GM18951 (cell line): ENCODE results near the gene USPL1.
"Not testable (repeated sequence)": the region's sequence is repeated elsewhere in the genome, so short reads cannot be mapped to it uniquely, and the experiment has no call there.

Experiments
- POLR2A ChIP-seq: IDR thresholded peaks from 4 replicates; pipeline ENCODE4 v1.6.1; 2011; ENCODE audit warnings: mild to moderate bottlenecking; ENCODE audit not compliant: insufficient read length, insufficient read depth; ENCODE audit errors: extremely low read depth
- in situ Hi-C: fragments of 300-500 bp; cut with MboI; formaldehyde crosslinking; loops from one replicate; pipeline ENCODE4 v1.12.0; 2022; ENCODE audit warnings: low sequenced_read_pairs, mixed read lengths, inconsistent platforms; ENCODE audit not compliant: unreplicated experiment

The USPL1 gene

DNA sequence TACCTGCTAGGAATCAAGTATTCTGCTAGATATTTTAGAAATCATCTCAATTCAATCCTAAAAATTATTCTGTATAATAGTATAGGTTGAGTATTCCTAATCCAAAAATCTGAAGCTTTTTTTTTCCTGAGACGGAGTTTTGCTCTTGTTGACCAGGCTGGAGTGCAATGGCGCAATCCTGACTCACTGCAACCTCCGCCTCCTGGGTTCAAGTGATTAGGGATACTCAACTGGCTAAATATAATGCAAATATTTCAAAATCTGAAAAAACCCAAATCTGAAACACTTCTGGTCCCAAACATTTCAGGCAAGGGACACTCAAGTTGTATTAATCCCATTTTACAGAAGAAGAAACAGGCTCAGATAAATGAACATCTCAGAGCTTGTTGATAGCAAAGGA is 17.2 kb upstream of the USPL1 start:
- TF ChIP-seq POLR2A: no peak
- in situ Hi-C loops: no loop called here

DNA sequence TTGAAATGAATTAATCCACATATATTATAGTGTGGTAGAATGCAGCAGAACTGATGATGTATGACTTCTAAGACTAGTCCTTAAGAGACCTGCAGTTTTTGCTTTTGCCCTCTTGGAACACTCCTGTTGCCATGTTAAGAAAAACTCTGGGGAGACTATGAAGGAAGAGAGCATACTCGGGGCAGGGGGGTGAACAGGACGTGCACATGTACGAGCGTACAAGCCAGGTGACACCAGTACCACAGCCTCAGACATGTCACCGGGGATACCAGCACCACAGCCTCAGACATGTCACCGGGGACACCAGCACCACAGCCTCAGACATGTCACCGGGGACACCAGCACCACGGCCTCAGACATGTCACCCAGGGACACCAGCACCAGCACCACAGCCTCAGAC is 15.9 kb upstream of the USPL1 start:
- in situ Hi-C loops: no loop called here

DNA sequence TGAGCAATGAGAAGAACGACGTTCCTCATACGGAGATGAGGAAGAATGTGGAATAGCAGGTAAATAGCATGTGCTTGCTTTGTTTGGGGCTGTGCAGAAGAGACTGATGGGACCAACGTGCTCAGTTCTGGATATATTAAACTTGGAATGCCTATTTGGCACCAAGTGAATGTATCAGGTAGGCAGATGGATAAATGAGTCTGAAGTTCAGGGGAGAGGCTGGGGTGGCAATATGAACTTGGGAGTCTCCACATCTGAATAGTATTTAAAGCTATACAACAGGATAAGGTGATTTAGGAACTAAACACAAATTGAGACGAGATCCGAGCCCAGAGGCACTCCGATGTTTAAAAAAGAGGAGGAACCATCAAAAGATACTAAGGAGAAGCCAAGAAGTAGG is 12.7 kb upstream of the USPL1 start:
- in situ Hi-C loops: no loop called here

More for the DNA sequence above, 15.9 kb upstream of the USPL1 start:
- TF ChIP-seq POLR2A: no peak

DNA sequence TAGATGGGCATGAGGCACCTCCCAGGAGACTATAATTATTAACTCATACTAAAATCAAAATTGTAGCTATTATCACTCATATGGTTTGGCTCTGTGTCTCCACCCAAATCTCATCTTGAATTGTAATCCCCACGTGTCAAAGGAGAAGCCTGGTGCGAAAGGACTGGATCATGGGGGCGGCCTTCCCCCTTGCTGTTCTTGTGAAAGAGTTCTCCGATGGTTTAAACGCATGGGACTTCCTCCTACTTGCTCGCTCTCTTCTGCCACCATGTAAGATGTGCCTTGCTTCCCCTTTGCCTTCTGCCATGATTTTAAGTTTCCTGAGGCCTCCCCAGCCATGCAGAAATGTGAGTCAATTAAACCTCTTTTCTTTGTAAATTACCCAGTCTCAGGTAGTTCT is 10.5 kb upstream of the USPL1 start:
- in situ Hi-C loops: not testable (repeated sequence)

More for the DNA sequence above, 12.7 kb upstream of the USPL1 start:
- no peak for TF ChIP-seq POLR2A

- no peak for TF ChIP-seq POLR2A
- in situ Hi-C loops: no loop called here
These were observed 9.8 kb upstream of the USPL1 start for GRCh38 chr13:30607908-30608307.

- in situ Hi-C loops: no loop called here
- no peak for TF ChIP-seq POLR2A
These were observed 9.4 kb upstream of the USPL1 start for GRCh38 chr13:30608364-30608763.

DNA sequence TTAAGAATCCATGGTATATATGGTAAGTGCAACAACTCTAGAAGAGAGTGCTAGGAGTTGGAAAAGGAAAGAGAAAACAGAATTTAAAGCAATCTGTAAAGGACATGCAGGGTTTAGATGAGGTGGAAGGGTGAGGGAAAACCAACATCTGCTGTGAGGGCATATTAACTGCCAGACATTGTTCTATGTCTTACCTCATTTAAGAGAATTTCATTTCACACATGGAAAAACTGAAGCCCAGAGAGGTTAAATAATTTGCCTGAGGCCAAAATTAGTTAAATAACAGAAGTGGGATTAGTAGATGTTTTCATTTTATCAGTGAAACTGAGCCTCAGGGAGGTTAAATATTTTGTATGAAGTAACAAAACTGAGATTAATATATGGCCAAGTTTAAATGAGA is 7.4 kb upstream of the USPL1 start:
- in situ Hi-C loops: no loop called here
- no peak for TF ChIP-seq POLR2A

- TF ChIP-seq POLR2A: no peak
- in situ Hi-C loops: no loop called here
These were observed 2.2 kb upstream of the USPL1 start for GRCh38 chr13:30615481-30615865.

DNA sequence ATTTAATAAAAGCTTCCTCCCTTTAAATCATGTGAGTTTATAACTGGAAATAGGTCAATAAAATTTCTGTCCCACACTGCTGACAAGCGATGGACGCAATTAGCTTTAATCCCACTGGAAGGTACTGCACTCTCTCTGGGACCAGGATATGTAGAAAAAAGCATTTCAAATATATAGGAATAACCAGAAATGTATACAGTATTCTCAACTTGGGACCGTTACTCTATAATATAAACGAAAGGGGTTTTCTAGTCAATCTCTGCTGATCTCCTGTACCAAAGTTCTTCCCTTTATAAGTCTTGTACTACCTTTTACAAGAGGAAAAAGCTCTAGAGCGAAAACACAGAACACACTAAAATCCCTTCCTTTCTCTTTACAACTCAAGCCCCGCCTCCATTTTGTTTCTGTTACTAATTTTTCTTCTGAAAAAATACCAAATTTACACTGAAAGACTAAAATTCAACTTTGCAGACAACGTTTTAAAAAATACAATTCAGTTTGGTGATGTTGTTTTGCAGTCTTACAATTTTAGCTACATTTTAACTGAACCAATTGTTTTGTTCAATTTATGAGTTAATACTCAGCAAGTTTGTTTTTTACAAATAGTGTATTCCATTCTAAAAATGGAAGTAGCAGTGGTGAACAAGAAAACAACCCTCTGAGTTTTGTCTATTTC is 1.7 kb upstream of the USPL1 start:
- peak; percentile 25 for TF ChIP-seq POLR2A
- in situ Hi-C loops: no loop called here

- in situ Hi-C loops: no loop called here
- TF ChIP-seq POLR2A: no peak
These were observed 799 bp upstream of the USPL1 start for GRCh38 chr13:30616927-30617314.

- TF ChIP-seq POLR2A: no peak
- in situ Hi-C loops: no loop called here
These were observed 638 bp downstream of the USPL1 start for GRCh38 chr13:30618186-30618929.

DNA sequence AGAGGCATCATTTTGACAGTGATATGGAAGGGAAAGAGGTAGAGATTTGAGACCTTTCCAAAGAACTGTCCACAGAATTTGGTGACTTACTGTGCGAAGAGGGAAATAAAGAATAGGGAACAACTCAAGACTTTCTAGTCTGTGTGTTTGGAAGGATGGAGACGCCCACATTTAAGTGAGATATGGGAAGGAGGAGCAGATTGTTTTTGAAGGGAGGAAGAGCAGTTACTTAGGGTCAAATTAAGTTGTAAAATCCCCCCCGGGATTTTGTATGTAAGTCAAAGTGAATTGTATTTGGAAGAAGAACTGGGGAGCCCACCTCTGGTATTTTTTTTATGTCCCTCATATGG is 1.2 kb downstream of the USPL1 start:
- in situ Hi-C loops: no loop called here
- no peak for TF ChIP-seq POLR2A

- in situ Hi-C loops: no loop called here
- no peak for TF ChIP-seq POLR2A
These were observed 2.0 kb downstream of the USPL1 start for GRCh38 chr13:30619731-30620130.

DNA sequence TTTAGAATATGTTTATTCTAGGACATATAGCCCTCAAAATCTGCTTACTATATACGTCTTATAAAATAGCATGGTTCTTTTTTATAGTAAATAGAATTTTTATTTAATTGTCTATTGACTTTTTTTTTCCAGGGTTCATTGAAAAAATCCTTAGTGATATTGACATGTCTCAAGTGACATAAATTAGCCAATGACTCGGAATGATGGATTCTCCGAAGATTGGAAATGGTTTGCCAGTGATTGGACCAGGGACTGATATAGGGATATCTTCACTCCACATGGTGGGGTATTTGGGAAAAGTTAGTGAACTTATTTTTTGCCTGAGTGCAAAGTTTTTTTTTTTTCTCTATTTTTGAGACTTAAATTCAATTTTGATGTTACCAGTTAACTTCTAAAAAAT is 3.2 kb downstream of the USPL1 start:
- no peak for TF ChIP-seq POLR2A
- in situ Hi-C loops: no loop called here
